Smooth muscle cell (in vitro differentiated cells): ENCODE measurements around the gene SYN1. TPM values are rescaled to one million over a fixed set of nuclear protein-coding genes. Genes with fewer than 3 reads are reported as not detected.
A peak's percentile ranks its signal among the peaks of the same experiment; 100 is the strongest.

Experiments
- DNase-seq: peaks from one replicate; lab custom pipeline; 2025; ENCODE audit not compliant: unreplicated experiment; lab: John Stamatoyannopoulos, UW
- H2AFZ ChIP-seq: fragments of 200-600 bp; sonication (generic); 2 replicates; pipeline ENCODE4 v1.6.0; 2016; ENCODE audit warnings: antibody characterized with exemption, low read depth, mild to moderate bottlenecking
- H3F3A ChIP-seq: fragments of 200-600 bp; sonication (generic); 2 replicates; pipeline ENCODE4 v1.6.0; 2017; ENCODE audit warnings: antibody characterized with exemption, low read depth
- H3K27ac ChIP-seq: fragments of 200-600 bp; sonication (generic); 2 replicates; pipeline ENCODE4 v1.5.1; 2016; ENCODE audit warnings: low read depth, mild to moderate bottlenecking
- H3K27me3 ChIP-seq: fragments of 200-600 bp; sonication (generic); 2 replicates; pipeline ENCODE4 v1.6.1; 2016; ENCODE audit warnings: low read depth, mild to moderate bottlenecking
- H3K36me3 ChIP-seq: fragments of 200-600 bp; sonication (generic); 2 replicates; pipeline ENCODE4 v1.5.1; 2016; ENCODE audit warnings: low read depth
- H3K4me1 ChIP-seq: fragments of 200-600 bp; sonication (generic); 2 replicates; pipeline ENCODE4 v1.5.1; 2016; ENCODE audit warnings: low read depth
- H3K4me2 ChIP-seq: fragments of 200-600 bp; sonication (generic); 2 replicates; pipeline ENCODE4 v1.6.0; 2016; ENCODE audit warnings: mild to moderate bottlenecking
- H3K4me3 ChIP-seq: fragments of 200-600 bp; sonication (generic); 2 replicates; pipeline ENCODE4 v1.5.1; 2016; ENCODE audit warnings: mild to moderate bottlenecking
- H3K79me2 ChIP-seq: fragments of 200-600 bp; sonication (generic); 2 replicates; pipeline ENCODE4 v1.6.0; 2016; ENCODE audit warnings: low read depth, mild to moderate bottlenecking
- H3K9ac ChIP-seq: fragments of 200-600 bp; sonication (generic); 2 replicates; pipeline ENCODE4 v1.6.0; 2016; ENCODE audit warnings: low read depth
- H3K9me3 ChIP-seq: fragments of 200-600 bp; sonication (generic); replicated peaks from 2 replicates; pipeline ENCODE4 v1.5.1; 2016; ENCODE audit warnings: low read depth
- H4K20me1 ChIP-seq: fragments of 200-600 bp; sonication (generic); 2 replicates; pipeline ENCODE4 v1.6.0; 2016; ENCODE audit warnings: low read depth
- WGBS: methylation state at CpG from one replicate; pipeline ENCODE4 v1.1.7; 2016; ENCODE audit warnings: low lambda C conversion rate; 5-methylcytosine and 5-hydroxymethylcytosine counted together
- polyA plus RNA-seq: library from polyadenylated mRNA; unstranded; fragments of >200 nt; fragmentation: Nextera tagmentation; extraction: Ambion mirVana; gene quantifications from 2 replicates; pipeline ENCODE4 v1.2.1, GENCODE V29; 2016
- total RNA-seq: library from RNA; depleted of rRNA; stranded (reverse); fragments of >200 nt; gene quantifications from 2 replicates; pipeline ENCODE4 v1.2.3, GENCODE V29; 2014
- TF ChIP-seq, protein P1 (sequence below): fragments of 200-600 bp; sonication (generic); IDR thresholded peaks from 2 replicates; pipeline ENCODE4 v1.5.1; 2017; ENCODE audit warnings: borderline replicate concordance, mild to moderate bottlenecking, antibody characterized with exemption; ENCODE audit not compliant: insufficient read depth, poor library complexity, severe bottlenecking

Gene SYN1
- total and polyA plus RNA-seq, 2 experiments from 2014 or later = 5.1 to 9.1 TPM

GRCh38 chrX:47577424-47577823 is 42.2 kb downstream of the SYN1 start:
- DNase-seq = no peak
- TF ChIP-seq, protein P1, sequence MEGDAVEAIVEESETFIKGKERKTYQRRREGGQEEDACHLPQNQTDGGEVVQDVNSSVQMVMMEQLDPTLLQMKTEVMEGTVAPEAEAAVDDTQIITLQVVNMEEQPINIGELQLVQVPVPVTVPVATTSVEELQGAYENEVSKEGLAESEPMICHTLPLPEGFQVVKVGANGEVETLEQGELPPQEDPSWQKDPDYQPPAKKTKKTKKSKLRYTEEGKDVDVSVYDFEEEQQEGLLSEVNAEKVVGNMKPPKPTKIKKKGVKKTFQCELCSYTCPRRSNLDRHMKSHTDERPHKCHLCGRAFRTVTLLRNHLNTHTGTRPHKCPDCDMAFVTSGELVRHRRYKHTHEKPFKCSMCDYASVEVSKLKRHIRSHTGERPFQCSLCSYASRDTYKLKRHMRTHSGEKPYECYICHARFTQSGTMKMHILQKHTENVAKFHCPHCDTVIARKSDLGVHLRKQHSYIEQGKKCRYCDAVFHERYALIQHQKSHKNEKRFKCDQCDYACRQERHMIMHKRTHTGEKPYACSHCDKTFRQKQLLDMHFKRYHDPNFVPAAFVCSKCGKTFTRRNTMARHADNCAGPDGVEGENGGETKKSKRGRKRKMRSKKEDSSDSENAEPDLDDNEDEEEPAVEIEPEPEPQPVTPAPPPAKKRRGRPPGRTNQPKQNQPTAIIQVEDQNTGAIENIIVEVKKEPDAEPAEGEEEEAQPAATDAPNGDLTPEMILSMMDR = no peak
- Histone ChIP-seq H2AFZ (no peak overlapping the region), H3K4me3 (no peak overlapping the region), H3K9ac (no peak overlapping the region), H3K4me1 (no peaks in the 10 kb centered on the region), H3K27ac (no peak overlapping the region), H3K9me3 (no peaks in the 10 kb centered on the region), H3K4me2 (no peak overlapping the region), H3F3A (no peaks in the 10 kb centered on the region), H4K20me1 (no peaks in the 10 kb centered on the region), H3K27me3 (no peaks in the 10 kb centered on the region), H3K36me3 (no peaks in the 10 kb centered on the region), H3K79me2 (no peaks in the 10 kb centered on the region)
- WGBS = 59% methylated on average over 9 of the region's 9 CpGs

GRCh38 chrX:47576021-47576898 is 43.4 kb downstream of the SYN1 start:
- no peak overlapping the region for H3K9ac ChIP-seq
- no peak overlapping the region for H3K4me3 ChIP-seq
- no peaks in the 10 kb centered on the region for H3K4me1 ChIP-seq
- no peaks in the 10 kb centered on the region for H3K79me2 ChIP-seq
- no peaks in the 10 kb centered on the region for H3K27me3 ChIP-seq
- H3F3A ChIP-seq = no peaks in the 10 kb centered on the region
- no peak overlapping the region for H3K27ac ChIP-seq
- DNase-seq = no peak
- TF ChIP-seq, protein P1 = no peak
- H3K36me3 ChIP-seq = no peaks in the 10 kb centered on the region
- no peak overlapping the region for H2AFZ ChIP-seq
- no peaks in the 10 kb centered on the region for H3K9me3 ChIP-seq
- 90% methylated on average over 20 of the region's 20 CpGs for WGBS
- no peak overlapping the region for H3K4me2 ChIP-seq
- no peaks in the 10 kb centered on the region for H4K20me1 ChIP-seq

GRCh38 chrX:47574547-47575301 is 44.9 kb downstream of the SYN1 start:
- peak overlapping the region; percentile 77 for H3K27ac ChIP-seq
- WGBS = 73% methylated on average over 21 of the region's 27 CpGs
- no peaks in the 10 kb centered on the region for H3K27me3 ChIP-seq
- peak overlapping the region; percentile 82 for H3K4me2 ChIP-seq
- H3F3A ChIP-seq = no peaks in the 10 kb centered on the region
- DNase-seq = no peak
- H3K4me1 ChIP-seq = no peaks in the 10 kb centered on the region
- H3K9ac ChIP-seq = peak overlapping the region; percentile 47
- peak overlapping the region; percentile 43 for H3K4me3 ChIP-seq
- H2AFZ ChIP-seq = no peak overlapping the region
- H3K9me3 ChIP-seq = no peaks in the 10 kb centered on the region
- TF ChIP-seq, protein P1 = no peak
- no peaks in the 10 kb centered on the region for H3K79me2 ChIP-seq
- no peaks in the 10 kb centered on the region for H4K20me1 ChIP-seq
- H3K36me3 ChIP-seq = no peaks in the 10 kb centered on the region
